Cardiac septum (tissue), 1 donor: ENCODE results near the gene TSTD2. TPM values are rescaled to one million over a fixed set of nuclear protein-coding genes. Genes with fewer than 3 reads are reported as not detected.
"Not testable (repeated sequence)": the region's sequence is repeated elsewhere in the genome, so short reads cannot be mapped to it uniquely, and the experiment has no call there.

Source experiments
- DNase-seq: peaks from one replicate; pipeline ENCODE4 v3.0.0-alpha.2; 2020; ENCODE audit warnings: low spot score
- intact Hi-C: fragments of 100-400 bp; cut with DNase I; formaldehyde crosslinking; loops from one replicate; pipeline ENCODE4 v1.14.0; 2022
- total RNA-seq: library from RNA; stranded (reverse); fragmentation: NEBNext Ultra II Directional; extraction: Animal tissue kit (Norgen Biotek cat#: 25700); gene quantifications from one replicate; pipeline ENCODE4 v1.2.1, GENCODE V29; 2021
- donor health status: DM: no; HTN: no; CAD: no.

Gene TSTD2
- total RNA-seq, 1 donor from 2014 or later, result 20.8 TPM

GRCh38 chr9:97598461-97599288 lies 34.5 kb downstream of the TSTD2 start:
- intact Hi-C loops, result loop anchor here (1.0 to 5.0 kb wide), 3 partner anchors 41 to 186 kb away; partner anchors contain the start of gene TDRD7
- DNase-seq, result peak; percentile 83

- intact Hi-C loops, result loop anchor here (5.0 kb wide), 2 partner anchors 40 to 185 kb away; partner anchors contain the start of gene TDRD7
- DNase-seq, result no peak
Measured at GRCh38 chr9:97596906-97597305, 36.3 kb downstream of the TSTD2 start.

GRCh38 chr9:97594381-97594921 lies 38.7 kb downstream of the TSTD2 start:
- intact Hi-C loops, result no loop called here
- no peak for DNase-seq

- intact Hi-C loops, result no loop called here
- DNase-seq, result no peak
Measured at GRCh38 chr9:97593960-97594359, 39.2 kb downstream of the TSTD2 start.

- DNase-seq, result no peak
- intact Hi-C loops, result no loop called here
Measured at GRCh38 chr9:97592126-97592525, 41.0 kb downstream of the TSTD2 start.

GRCh38 chr9:97591535-97591934 lies 41.6 kb downstream of the TSTD2 start:
- intact Hi-C loops, result no loop called here
- DNase-seq, result no peak

- intact Hi-C loops, DNase-seq: not testable (repeated sequence)
Measured at GRCh38 chr9:97586909-97587308, 46.3 kb downstream of the TSTD2 start.

- intact Hi-C loops, DNase-seq: not testable (repeated sequence)
Measured at GRCh38 chr9:97584778-97585177, 48.4 kb downstream of the TSTD2 start.

- DNase-seq, intact Hi-C loops: not testable (repeated sequence)
Measured at GRCh38 chr9:97581590-97581989, 51.6 kb downstream of the TSTD2 start.

- DNase-seq, result peak; percentile 49
- intact Hi-C loops, result no loop called here
Measured at GRCh38 chr9:97579914-97580313, 53.3 kb downstream of the TSTD2 start.

GRCh38 chr9:97578846-97579245 lies 54.3 kb downstream of the TSTD2 start:
- intact Hi-C loops, result no loop called here
- DNase-seq, result peak; percentile 63

GRCh38 chr9:97577051-97577450 lies 56.1 kb downstream of the TSTD2 start:
- peak; percentile 56 for DNase-seq
- intact Hi-C loops, result no loop called here

GRCh38 chr9:97575673-97576200 lies 57.4 kb downstream of the TSTD2 start:
- DNase-seq, result no peak
- intact Hi-C loops, result no loop called here

- DNase-seq, result peak; percentile 46
- intact Hi-C loops, result not testable (repeated sequence)
Measured at GRCh38 chr9:97574921-97575672, 58.1 kb downstream of the TSTD2 start.

GRCh38 chr9:97574101-97574571 lies 59.0 kb downstream of the TSTD2 start:
- intact Hi-C loops, result not testable (repeated sequence)
- peak; percentile 63 for DNase-seq

- intact Hi-C loops, result no loop called here
- peak; percentile 63 for DNase-seq
Measured at GRCh38 chr9:97573482-97574073, 59.6 kb downstream of the TSTD2 start.

- intact Hi-C loops, result no loop called here
- peak; percentile 63 for DNase-seq
Measured at GRCh38 chr9:97572892-97573365, 60.2 kb downstream of the TSTD2 start.

- DNase-seq, result peak; percentile 33
- intact Hi-C loops, result no loop called here
Measured at GRCh38 chr9:97572196-97572891, 60.8 kb downstream of the TSTD2 start.

GRCh38 chr9:97571664-97572063 lies 61.5 kb downstream of the TSTD2 start:
- no peak for DNase-seq
- intact Hi-C loops, result no loop called here
